Measurements from ENCODE around the gene TCP1. TPM values are rescaled to one million over a fixed set of nuclear protein-coding genes. Genes with fewer than 3 reads are reported as not detected.

Gene TCP1
- total RNA-seq, 1 experiment from 2014 or later, result 412 TPM

- no peak for TF ChIP-seq CTCF (conservative IDR thresholded peaks at IDR 0.05)
- H3K36me3 Mint-ChIP-seq (ENCODE audit: insufficient read depth in 1 of 3, low read depth in 3 of 3), result no peaks in the 10 kb centered on the region; a peak in 1 of 7 replicates
- H3K9me3 ChIP-seq (ENCODE audit: control insufficient read depth, low read depth, low read length), result no peaks in the 10 kb centered on the region
- H3K9ac ChIP-seq (ENCODE audit: extremely low read depth, insufficient read length, low read length), result no peak overlapping the region
- no peak overlapping the region for H2BK5ac ChIP-seq (ENCODE audit: insufficient read length, low read length)
- no peaks in the 10 kb centered on the region for H3K4me1 ChIP-seq (ENCODE audit: insufficient read depth, low read length)
- H2AK5ac ChIP-seq (ENCODE audit: insufficient read length, low read length), result no peak overlapping the region
- peak overlapping the region in 1 of 3 experiments; percentile 59; a peak in 2 of 7 replicates for H3K27ac Mint-ChIP-seq
- H3K79me1 ChIP-seq (ENCODE audit: insufficient read depth, low read depth, low read length, poor library complexity, severe bottlenecking), result no peaks in the 10 kb centered on the region
- H3K23me2 ChIP-seq (ENCODE audit: insufficient read length, low read depth, low read length, poor library complexity, severe bottlenecking), result no peaks in the 10 kb centered on the region
- no peak overlapping the region for H2BK15ac ChIP-seq (ENCODE audit: low read depth, low read length)
- H3K4me1 Mint-ChIP-seq, result peaks cover 18 to 26% of the 10 kb centered on the region in 2 experiments
- H3K27me3 Mint-ChIP-seq (ENCODE audit: low read depth), result no peaks in the 10 kb centered on the region; the same call in none of the 2 replicates
- H2BK120ac ChIP-seq (ENCODE audit: low read depth, low read length, poor library complexity, severe bottlenecking), result no peak overlapping the region
- no peak overlapping the region for H3K27ac ChIP-seq (ENCODE audit: insufficient read length, low read depth, low read length)
- no peak overlapping the region for H3K18ac ChIP-seq (ENCODE audit: insufficient read length, low read depth, low read length)
- H3K79me2 ChIP-seq (ENCODE audit: insufficient read depth, low read length), result no peaks in the 10 kb centered on the region
- H3K4me2 ChIP-seq (ENCODE audit: insufficient read depth, insufficient read length, low read length), result no peak overlapping the region
- no peak overlapping the region for H2BK20ac ChIP-seq (ENCODE audit: low read depth, low read length, poor library complexity, severe bottlenecking)
- H3K14ac ChIP-seq (ENCODE audit: insufficient read depth, low read length), result 0 out of 2 replicates have a peak overlapping the region, but pooled peaks have one; percentile 4
- WGBS (ENCODE audit: extremely low coverage, insufficient read length, low lambda C conversion rate), result no CpG with 5 or more reads among the region's 28 CpGs
- H3K27me3 ChIP-seq (ENCODE audit: insufficient read depth, low read length), result no peaks in the 10 kb centered on the region
- no peak overlapping the region for H4K8ac ChIP-seq (replicated peaks; ENCODE audit: insufficient read length, low read depth, low read length)
- H3K4me3 Mint-ChIP-seq, result no peak overlapping the region
- H4K91ac ChIP-seq (ENCODE audit: insufficient read length, low read depth, low read length), result no peak overlapping the region
- no peak overlapping the region for H3T11ph ChIP-seq (ENCODE audit: low read length)
- H4K5ac ChIP-seq (ENCODE audit: insufficient read length, low read depth, low read length), result no peak overlapping the region
- H3K9me3 Mint-ChIP-seq, result no peaks in the 10 kb centered on the region
- no peak overlapping the region for H2BK12ac ChIP-seq (ENCODE audit: insufficient read length, low read depth, low read length)
- no peak overlapping the region for H3K56ac ChIP-seq (ENCODE audit: insufficient read length, low read depth, low read length)
- H3K23ac ChIP-seq (ENCODE audit: insufficient read length, low read depth, low read length), result no peak overlapping the region
- no peak overlapping the region for H2AFZ ChIP-seq (ENCODE audit: low read length)
- H3K4ac ChIP-seq (ENCODE audit: low read depth, low read length), result no peak overlapping the region
- peak; percentile 57 for DNase-seq
- no peaks in the 10 kb centered on the region for H4K20me1 ChIP-seq (ENCODE audit: control insufficient read depth, insufficient read depth, insufficient read length)
These were observed 30.7 kb upstream of the TCP1 start for GRCh38 chr6:159819932-159820640.

Data from H9 (cell line).